Thyroid gland (tissue), 4 donors: ENCODE measurements around the gene EFNA3. TPM values are rescaled to one million over a fixed set of nuclear protein-coding genes. Genes with fewer than 3 reads are reported as not detected.

Experiments
- DNase-seq, 2 donors: peaks; one replicate each; pipeline ENCODE4 v3.0.0-alpha.2; 2019
- H3K27ac ChIP-seq, 3 donors: fragments of 200-600 bp; sonication (generic); 1 replicate in 2 of 3; 2 replicates in 1 of 3; pipeline ENCODE4 v1.5.1; 2016 to 2019; ENCODE audit warnings: mild to moderate bottlenecking in 1 of 3, moderate library complexity in 1 of 3
- H3K27me3 ChIP-seq: fragments of 200-600 bp; sonication (generic); one replicate; pipeline ENCODE4 v1.5.1; 2019
- H3K36me3 ChIP-seq, 2 donors: fragments of 200-600 bp; sonication (generic); one replicate each; pipeline ENCODE4 v1.5.1; 2016 to 2019
- H3K4me1 ChIP-seq, 2 donors: fragments of 200-600 bp; sonication (generic); one replicate each; pipeline ENCODE4 v1.5.1; 2017 to 2019
- H3K4me3 ChIP-seq, 3 donors: fragments of 200-600 bp; sonication (generic); replicated peaks in 1 of 3; 1 replicate in 2 of 3; 2 replicates in 1 of 3; pipeline ENCODE4 v1.5.1; 2016; ENCODE audit warnings: mild to moderate bottlenecking in 1 of 3
- H3K9me3 ChIP-seq: fragments of 200-600 bp; sonication (generic); one replicate; pipeline ENCODE4 v1.5.1; 2017
- CTCF ChIP-seq, 6 experiments: fragments of 200-600 bp in 3 of 6; fragments of 450-650 bp in 3 of 6; sonication (generic) in 3 of 6; IDR thresholded peaks; one replicate each; pipeline ENCODE4 v1.5.1; 2016 to 2019; ENCODE audit warnings: antibody characterized with exemption in 6 of 6, mild to moderate bottlenecking in 2 of 6, inconsistent platforms in 1 of 6, moderate library complexity in 1 of 6
- POLR2A ChIP-seq, 2 donors: fragments of 450-650 bp; IDR thresholded peaks; one replicate each; pipeline ENCODE4 v1.6.1; 2017; ENCODE audit warnings: antibody characterized with exemption in 2 of 2, mild to moderate bottlenecking in 2 of 2, moderate library complexity in 1 of 2
- WGBS, 2 donors: methylation state at CpG; one replicate each; pipeline ENCODE4 v1.1.5; 2017; 5-methylcytosine and 5-hydroxymethylcytosine counted together
- intact Hi-C: fragments of 100-400 bp; cut with DNase I; formaldehyde crosslinking; loops from one replicate; pipeline ENCODE4 v1.15.1; 2023
- total RNA-seq, 4 donors: library from RNA; depleted of rRNA; stranded (reverse); fragments of >200 nt; gene quantifications; one replicate each; pipeline ENCODE4 v1.2.3, GENCODE V29; 2016

EFNA3 gene
- total RNA-seq = 1 to 10 TPM; 1.2 to 2.9 (median 2.0) TPM

DNA sequence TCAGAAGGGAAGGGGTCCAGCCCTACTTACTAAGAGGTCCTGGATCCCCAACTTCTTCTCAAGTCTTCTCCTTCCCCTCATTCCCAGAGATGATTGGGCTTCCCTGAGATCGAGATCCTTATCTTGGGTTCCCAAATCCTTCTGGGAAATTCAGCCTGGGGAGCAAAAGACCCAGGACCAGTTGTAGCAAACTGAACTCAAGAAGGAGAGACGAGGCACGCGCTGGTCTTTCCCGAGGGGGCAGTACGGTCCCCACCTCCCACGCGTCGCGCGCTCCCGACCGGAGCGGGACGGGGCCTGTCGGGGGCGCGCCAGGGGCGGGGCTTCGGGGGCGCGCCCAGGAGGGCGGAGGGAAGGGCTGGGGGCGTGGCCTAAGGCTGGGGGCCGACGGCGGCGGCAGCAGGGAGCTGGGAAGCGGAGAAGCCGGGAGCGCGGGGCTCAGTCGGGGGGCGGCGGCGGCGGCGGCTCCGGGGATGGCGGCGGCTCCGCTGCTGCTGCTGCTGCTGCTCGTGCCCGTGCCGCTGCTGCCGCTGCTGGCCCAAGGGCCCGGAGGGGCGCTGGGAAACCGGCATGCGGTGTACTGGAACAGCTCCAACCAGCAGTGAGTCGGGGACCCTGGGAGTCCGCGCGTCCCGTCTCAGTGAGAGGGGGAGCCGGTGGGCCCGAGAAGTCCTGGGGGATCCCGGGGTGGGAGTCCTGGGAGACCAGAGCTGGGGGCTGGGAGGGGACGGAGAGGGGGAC, at the start of gene EFNA3:
EFNA3 (plus strand) TSS at position 369 of the 741 bp plus-strand sequence; CDS start at position 474, 105 bp downstream.
- 5 to 7% methylated on average over 2 to 4 of the region's 59 CpGs for WGBS, 2 donors
- no peak within 1 kb of the TSS for H3K27ac ChIP-seq
- TF ChIP-seq POLR2A (IDR thresholded peaks at IDR 0.05) (no peak), CTCF (IDR thresholded peaks at IDR 0.05) (no peak)
- H3K4me3 ChIP-seq = peak within 1 kb of the TSS in 1 of 3 donors; percentile 42
- H3K4me1 ChIP-seq = peaks cover 39 to 48% of the 10 kb centered on the region in 2 donors
- DNase-seq = peak; percentile 66 to 68
- H3K27me3 ChIP-seq = peaks cover 41% of the 10 kb centered on the region
- H3K9me3 ChIP-seq = no peaks in the 10 kb centered on the region
- H3K36me3 ChIP-seq = no peaks in the 10 kb centered on the region
- intact Hi-C loops = no loop called here

DNA sequence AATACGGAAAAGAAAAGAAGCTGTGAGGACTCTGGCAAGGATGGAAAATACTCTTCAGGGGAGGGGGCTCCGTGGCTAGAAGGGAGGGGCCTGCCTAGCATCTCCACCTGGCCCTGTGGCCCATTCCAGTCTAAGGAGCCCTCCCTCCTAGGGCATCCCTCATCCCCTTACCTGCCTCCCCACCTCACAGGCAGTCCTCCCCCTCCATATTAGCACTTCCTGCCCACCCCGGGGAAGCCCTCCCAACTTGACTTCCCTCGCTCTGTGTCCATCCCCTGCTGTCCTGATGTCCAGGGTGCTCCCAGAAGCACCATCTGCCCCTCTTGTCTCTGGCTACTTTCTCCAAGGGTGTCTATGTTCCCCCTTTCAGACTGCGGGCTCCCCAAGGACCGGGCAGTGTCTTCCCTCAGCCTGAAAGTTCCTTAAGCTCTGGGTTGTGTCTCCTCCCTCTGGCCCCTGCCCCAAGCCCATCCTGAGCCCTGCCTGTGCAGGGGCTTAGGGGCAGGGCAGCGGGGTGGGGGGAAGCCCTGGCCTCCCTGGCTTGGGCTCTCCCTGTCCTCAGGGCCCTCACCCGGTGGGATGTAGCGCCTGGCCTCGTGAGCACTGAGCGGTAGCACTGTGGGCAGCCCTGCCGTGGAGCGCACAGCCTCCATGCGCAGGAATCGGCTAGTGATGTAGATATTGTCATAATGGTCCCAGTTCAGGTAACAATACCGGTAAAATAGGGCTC, 49.0 kb upstream of the EFNA3 start:
- Histone ChIP-seq H3K4me1 (no peaks in the 10 kb centered on the region), H3K36me3 (no peaks in the 10 kb centered on the region), H3K27ac (no peak overlapping the region), H3K9me3 (no peaks in the 10 kb centered on the region), H3K4me3 (no peak overlapping the region), H3K27me3 (no peaks in the 10 kb centered on the region)
- no peak for TF ChIP-seq POLR2A (IDR thresholded peaks at IDR 0.05)
- no peak for TF ChIP-seq CTCF (IDR thresholded peaks at IDR 0.05)
- intact Hi-C loops = no loop called here
- WGBS, 2 donors = 76 to 86% methylated on average over 6 to 14 of the region's 16 CpGs
- no peak for DNase-seq

DNA sequence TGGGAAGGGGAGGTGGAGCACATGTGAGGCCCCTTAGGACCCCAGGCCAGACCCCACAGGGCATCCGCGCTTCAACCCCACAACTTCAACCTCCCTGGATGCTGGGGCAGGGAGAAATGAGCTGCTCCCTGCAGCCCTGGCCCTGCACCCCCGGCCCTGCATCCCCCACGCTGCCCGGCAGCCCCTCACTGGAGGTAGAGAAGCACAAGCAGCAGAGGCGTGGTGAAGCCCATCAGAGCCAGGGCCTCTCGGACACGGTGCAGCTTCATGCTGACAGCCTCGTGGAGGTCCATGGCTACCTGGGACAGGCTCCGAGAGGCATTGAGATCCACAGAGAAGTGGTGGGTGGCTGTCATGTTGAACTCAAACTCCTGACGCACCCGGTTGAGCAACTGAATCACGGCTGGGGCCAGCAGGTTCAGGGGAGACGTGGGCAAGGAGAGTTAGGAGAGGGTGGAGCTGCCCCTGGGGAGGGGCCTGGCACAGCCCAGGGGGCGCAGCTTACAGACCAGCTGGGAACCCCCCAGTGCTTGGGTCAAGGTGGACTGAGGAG, 48.3 kb upstream of the EFNA3 start:
- 83 to 94% methylated on average over 2 to 10 of the region's 15 CpGs for WGBS, 2 donors
- DNase-seq = no peak
- Histone ChIP-seq H3K27me3 (no peaks in the 10 kb centered on the region), H3K4me1 (no peaks in the 10 kb centered on the region), H3K27ac (no peak overlapping the region), H3K4me3 (no peak overlapping the region), H3K36me3 (no peaks in the 10 kb centered on the region), H3K9me3 (no peaks in the 10 kb centered on the region)
- TF ChIP-seq POLR2A (IDR thresholded peaks at IDR 0.05) = no peak
- no peak for TF ChIP-seq CTCF (IDR thresholded peaks at IDR 0.05)
- intact Hi-C loops = no loop called here

- WGBS, 2 donors = 86 to 93% methylated on average over 11 of the region's 11 CpGs
- no peak overlapping the region for H3K27ac ChIP-seq
- intact Hi-C loops = no loop called here
- H3K9me3 ChIP-seq = no peaks in the 10 kb centered on the region
- DNase-seq = no peak
- TF ChIP-seq POLR2A (IDR thresholded peaks at IDR 0.05) (no peak), CTCF (IDR thresholded peaks at IDR 0.05) (no peak)
- no peaks in the 10 kb centered on the region for H3K4me1 ChIP-seq
- no peaks in the 10 kb centered on the region for H3K36me3 ChIP-seq
- no peak overlapping the region for H3K4me3 ChIP-seq
- no peaks in the 10 kb centered on the region for H3K27me3 ChIP-seq
Observed at GRCh38 chr1:155030899-155031298, 47.7 kb upstream of the EFNA3 start.

DNA sequence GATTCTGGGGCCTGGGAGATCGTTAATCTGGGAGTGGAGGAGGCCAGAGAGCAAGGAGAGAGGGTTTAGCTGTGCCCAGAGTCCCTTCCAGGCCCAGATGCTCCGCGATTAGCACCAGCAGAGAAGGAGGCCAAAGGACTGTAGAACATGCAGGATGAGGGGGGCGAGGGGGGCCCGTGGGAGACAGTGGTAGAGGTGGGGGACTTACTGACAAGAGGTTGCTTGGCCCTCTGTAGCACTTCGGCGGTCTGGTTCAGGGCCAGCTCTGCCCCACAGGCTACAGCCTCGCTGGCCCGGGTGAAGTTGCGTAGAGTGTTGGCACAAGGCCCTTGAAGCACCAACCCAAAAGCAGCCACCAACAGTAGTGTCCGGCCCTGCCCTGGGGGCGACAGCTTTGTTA, 45.8 kb upstream of the EFNA3 start:
- DNase-seq = no peak
- Histone ChIP-seq H3K27ac (no peak overlapping the region), H3K9me3 (no peaks in the 10 kb centered on the region), H3K36me3 (no peaks in the 10 kb centered on the region), H3K27me3 (no peaks in the 10 kb centered on the region), H3K4me3 (no peak overlapping the region), H3K4me1 (peaks cover 0 to 3% of the 10 kb centered on the region in 2 donors)
- intact Hi-C loops = no loop called here
- no peak for TF ChIP-seq CTCF (IDR thresholded peaks at IDR 0.05)
- no peak for TF ChIP-seq POLR2A (IDR thresholded peaks at IDR 0.05)
- WGBS, 2 donors = 86 to 87% methylated on average over 12 of the region's 12 CpGs
